GM21717 (cell line): ENCODE data around the gene ARHGEF10L.
"Not testable (repeated sequence)": the region's sequence is repeated elsewhere in the genome, so short reads cannot be mapped to it uniquely, and the experiment has no call there.

Source experiments
- ATAC-seq: cut with Tn5 transposase; IDR thresholded peaks from one replicate; pipeline ENCODE4 v1.9.1; 2021; ENCODE audit warnings: mild to moderate bottlenecking, moderate library complexity; ENCODE audit not compliant: unreplicated experiment

The ARHGEF10L gene

GRCh38 chr1:17539477-17540254, at the start of gene ARHGEF10L:
ARHGEF10L (plus strand) TSS chr1:17539698; CDS start chr1:17580596, 40,898 bp downstream.
- no peak for ATAC-seq

DNA sequence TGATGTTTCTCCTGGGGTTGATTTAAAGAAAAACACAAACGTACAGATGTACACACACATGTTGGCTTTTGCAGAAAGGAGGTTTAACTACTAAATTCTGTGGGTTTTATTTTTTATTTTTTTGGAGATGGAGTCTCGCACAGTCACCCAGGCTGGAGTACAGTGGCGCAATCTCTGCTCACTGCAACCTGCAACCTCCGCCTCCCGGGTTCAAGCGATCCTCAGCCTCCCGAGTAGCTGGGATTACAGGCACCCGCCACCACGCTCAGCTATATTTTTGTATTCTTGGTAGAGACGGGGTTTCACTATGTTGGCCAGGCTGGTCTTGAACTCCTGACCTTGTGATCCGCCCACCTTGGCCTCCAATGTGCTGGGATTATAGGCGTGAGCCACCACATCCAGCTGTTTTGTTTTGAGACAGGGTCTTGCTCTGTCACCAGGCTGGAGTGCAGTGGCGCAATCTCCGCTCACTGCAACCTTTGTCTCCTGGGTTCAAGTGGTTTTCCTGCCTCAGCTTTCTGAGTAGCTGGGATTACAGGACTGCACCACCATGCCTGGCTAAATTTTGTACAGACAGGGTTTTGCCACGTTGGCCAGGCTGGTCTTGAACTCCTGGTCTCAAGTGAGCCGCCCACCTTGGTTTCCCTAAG, 49.6 kb upstream of the ARHGEF10L start:
- not testable (repeated sequence) for ATAC-seq

DNA sequence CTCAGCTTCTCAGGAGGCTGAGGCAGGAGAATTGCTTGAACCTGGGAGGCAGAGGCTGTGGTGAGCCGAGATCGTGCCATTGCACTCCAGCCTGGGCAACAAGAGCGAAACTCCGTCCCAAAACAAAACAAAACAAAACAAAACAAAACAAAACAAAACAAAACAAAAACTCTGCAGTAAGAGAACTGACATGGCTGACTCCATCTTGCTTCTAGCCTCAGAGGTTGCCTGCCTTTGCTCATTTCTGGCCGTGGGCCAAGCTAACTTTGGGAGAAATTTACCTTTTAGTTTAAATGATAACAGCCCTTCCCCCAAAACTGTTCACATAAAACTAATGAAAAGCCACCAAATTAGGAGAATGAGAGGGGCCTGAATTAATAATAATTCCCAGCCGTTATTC, 48.8 kb upstream of the ARHGEF10L start:
- ATAC-seq: not testable (repeated sequence)

GRCh38 chr1:17494114-17494729, 45.3 kb upstream of the ARHGEF10L start:
- no peak for ATAC-seq

- no peak for ATAC-seq
Measured at GRCh38 chr1:17496419-17496818, 43.1 kb upstream of the ARHGEF10L start.

GRCh38 chr1:17498214-17498613, 41.3 kb upstream of the ARHGEF10L start:
- no peak for ATAC-seq

DNA sequence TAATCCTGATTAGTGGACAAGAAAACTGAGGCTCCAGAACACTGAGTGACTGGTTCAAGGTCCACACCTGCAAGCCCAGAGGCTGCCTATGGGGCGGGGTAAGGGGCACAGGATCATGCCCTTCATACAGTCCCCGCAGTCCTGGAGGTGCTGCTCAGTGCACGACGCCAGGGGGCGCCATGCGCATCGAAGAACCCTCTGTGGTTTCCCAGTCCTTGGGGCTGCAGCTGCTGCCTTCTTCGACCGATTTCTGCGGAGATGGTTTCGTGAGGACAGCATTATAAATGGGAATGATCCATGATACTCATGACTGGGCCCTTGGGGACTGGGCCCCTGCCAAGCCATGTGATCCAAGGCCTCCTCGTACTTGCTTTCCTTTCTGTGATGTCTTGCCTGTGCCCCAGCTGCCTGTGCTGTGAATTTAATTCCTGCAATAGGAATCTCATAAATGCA, 37.1 kb upstream of the ARHGEF10L start:
- no peak for ATAC-seq

GRCh38 chr1:17503146-17503545, 36.4 kb upstream of the ARHGEF10L start:
- ATAC-seq: no peak

DNA sequence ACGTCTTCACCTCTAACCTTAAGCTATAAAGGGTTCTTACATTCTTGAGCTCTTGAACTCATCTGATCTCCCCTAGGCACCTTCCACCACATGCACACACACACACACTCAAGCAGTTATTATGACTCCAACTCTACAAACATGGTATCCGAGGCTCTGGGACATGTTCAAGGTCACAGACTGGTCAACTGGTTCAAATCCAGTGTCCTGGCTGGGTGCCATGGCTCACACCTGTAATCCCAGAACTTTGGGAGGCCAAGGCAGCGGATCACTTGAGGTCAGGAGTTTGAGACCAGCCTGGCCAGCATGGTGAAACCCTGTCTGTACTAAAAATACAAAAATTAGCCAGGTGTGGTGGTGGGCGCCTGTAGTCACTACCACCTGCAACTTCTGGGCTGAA, 32.3 kb upstream of the ARHGEF10L start:
- not testable (repeated sequence) for ATAC-seq

- ATAC-seq: no peak
Measured at GRCh38 chr1:17507915-17508314, 31.6 kb upstream of the ARHGEF10L start.

DNA sequence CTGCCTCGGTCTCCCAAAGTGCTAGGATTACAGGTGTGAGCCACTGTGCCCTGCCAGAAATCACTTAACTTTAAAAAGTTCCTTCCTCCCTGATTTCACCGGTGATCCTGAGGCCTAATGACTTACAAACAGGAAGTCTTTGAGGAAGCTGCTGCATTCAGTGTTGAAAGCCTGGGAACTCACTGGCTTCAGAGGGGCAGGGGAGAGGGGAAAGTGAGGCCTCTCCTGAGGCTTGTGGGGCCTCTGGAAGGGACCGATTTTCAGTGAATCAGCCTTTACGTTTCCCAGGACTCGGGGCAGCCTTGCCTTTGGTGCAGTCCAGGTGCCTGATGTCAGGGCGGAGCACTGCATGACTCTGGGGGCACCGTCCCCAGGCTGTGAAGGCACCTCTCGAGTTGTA, 30.1 kb upstream of the ARHGEF10L start:
- ATAC-seq: no peak

DNA sequence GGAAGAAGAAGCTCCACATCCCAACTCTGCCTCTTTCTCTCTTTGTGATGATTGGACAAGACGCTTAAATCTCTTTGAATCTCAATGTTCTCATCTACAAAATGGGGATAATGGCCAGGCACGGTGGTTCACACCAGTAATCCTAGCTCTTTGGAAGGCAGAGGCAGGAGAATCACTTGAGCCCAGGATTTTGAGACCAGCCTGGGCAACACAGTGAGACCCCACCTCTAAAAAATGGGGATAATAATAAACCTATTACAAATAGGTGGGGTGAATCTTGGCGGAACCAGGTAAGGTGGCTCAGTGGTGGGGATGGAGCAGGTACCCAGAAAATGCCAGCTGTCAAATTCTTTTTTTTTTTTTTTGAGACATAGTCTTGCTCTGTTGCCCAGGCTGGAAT, 29.4 kb upstream of the ARHGEF10L start:
- no peak for ATAC-seq

GRCh38 chr1:17511188-17511587, 28.3 kb upstream of the ARHGEF10L start:
- ATAC-seq: no peak

- ATAC-seq: no peak
Measured at GRCh38 chr1:17513131-17513530, 26.4 kb upstream of the ARHGEF10L start.

GRCh38 chr1:17514776-17515175, 24.7 kb upstream of the ARHGEF10L start:
- no peak for ATAC-seq

DNA sequence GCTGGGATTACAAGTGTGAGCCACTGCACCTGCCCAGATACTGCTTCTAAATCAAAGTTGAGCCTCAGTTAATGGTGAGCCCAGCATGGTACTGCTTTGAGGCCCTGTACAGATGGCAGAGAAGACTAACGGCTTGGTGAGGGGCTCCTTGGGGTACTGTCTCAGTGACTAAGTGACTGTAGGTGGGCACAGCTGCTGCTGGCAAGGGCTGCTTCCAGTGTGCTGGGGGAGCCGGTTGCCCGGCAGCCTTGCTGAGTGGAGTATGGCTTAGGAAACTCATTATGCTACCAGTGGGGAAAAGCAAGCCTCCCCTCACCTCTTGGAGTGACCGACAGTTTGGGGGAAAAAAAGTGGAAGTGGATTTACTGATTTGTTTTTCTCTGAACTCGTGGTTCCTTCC, 23.6 kb upstream of the ARHGEF10L start:
- no peak for ATAC-seq

- no peak for ATAC-seq
Measured at GRCh38 chr1:17516303-17517214, 22.9 kb upstream of the ARHGEF10L start.

GRCh38 chr1:17520041-17520440, 19.5 kb upstream of the ARHGEF10L start:
- ATAC-seq: no peak

GRCh38 chr1:17520473-17521319, 18.8 kb upstream of the ARHGEF10L start:
- ATAC-seq: no peak
